ENCODE data around the gene DMAC2. TPM values are rescaled to one million over a fixed set of nuclear protein-coding genes. Genes with fewer than 3 reads are reported as not detected.

Gene DMAC2
- total and polyA plus RNA-seq, 2 of the 13 experiments (the other 11 are each of a cell fraction or from before 2014, with no cell fraction given) = 39.0 to 66.0 TPM

- no peak for TF ChIP-seq NPAS2 (CRISPR knock-in tag; IDR thresholded peaks at IDR 0.05; ENCODE audit: borderline replicate concordance)
- TF ChIP-seq NFKBIZ (CRISPR knock-in tag; IDR thresholded peaks at IDR 0.05) = no peak
- TF ChIP-seq, protein P1, sequence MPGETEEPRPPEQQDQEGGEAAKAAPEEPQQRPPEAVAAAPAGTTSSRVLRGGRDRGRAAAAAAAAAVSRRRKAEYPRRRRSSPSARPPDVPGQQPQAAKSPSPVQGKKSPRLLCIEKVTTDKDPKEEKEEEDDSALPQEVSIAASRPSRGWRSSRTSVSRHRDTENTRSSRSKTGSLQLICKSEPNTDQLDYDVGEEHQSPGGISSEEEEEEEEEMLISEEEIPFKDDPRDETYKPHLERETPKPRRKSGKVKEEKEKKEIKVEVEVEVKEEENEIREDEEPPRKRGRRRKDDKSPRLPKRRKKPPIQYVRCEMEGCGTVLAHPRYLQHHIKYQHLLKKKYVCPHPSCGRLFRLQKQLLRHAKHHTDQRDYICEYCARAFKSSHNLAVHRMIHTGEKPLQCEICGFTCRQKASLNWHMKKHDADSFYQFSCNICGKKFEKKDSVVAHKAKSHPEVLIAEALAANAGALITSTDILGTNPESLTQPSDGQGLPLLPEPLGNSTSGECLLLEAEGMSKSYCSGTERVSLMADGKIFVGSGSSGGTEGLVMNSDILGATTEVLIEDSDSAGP (CRISPR knock-in tag; IDR thresholded peaks at IDR 0.05; ENCODE audit: borderline replicate concordance) = 0 out of 2 replicates have a peak, but pooled peaks have one; percentile 25
- 0 out of 2 replicates have a peak, but pooled peaks have one; percentile 14 for TF ChIP-seq SAP130 (CRISPR knock-in tag; IDR thresholded peaks at IDR 0.05; ENCODE audit: low read depth)
- TF ChIP-seq KDM2A (CRISPR knock-in tag; IDR thresholded peaks at IDR 0.05; ENCODE audit: borderline replicate concordance, low read depth) = peak; percentile 57; the same call in 1 of the 2 replicates
- peak; percentile 38; the same call in 1 of the 2 replicates for TF ChIP-seq ZNF687 (CRISPR knock-in tag; IDR thresholded peaks at IDR 0.05)
- TF ChIP-seq SMAD1 (CRISPR knock-in tag; IDR thresholded peaks at IDR 0.05; ENCODE audit: borderline replicate concordance, low read depth) = no peak
- TF ChIP-seq, protein P2, sequence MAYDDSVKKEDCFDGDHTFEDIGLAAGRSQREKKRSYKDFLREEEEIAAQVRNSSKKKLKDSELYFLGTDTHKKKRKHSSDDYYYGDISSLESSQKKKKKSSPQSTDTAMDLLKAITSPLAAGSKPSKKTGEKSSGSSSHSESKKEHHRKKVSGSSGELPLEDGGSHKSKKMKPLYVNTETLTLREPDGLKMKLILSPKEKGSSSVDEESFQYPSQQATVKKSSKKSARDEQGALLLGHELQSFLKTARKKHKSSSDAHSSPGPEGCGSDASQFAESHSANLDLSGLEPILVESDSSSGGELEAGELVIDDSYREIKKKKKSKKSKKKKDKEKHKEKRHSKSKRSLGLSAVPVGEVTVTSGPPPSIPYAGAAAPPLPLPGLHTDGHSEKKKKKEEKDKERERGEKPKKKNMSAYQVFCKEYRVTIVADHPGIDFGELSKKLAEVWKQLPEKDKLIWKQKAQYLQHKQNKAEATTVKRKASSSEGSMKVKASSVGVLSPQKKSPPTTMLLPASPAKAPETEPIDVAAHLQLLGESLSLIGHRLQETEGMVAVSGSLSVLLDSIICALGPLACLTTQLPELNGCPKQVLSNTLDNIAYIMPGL (CRISPR knock-in tag; IDR thresholded peaks at IDR 0.05; ENCODE audit: borderline replicate concordance in 1 of 2, low read depth in 1 of 2) = peak in 1 of 2 experiments; percentile 73; a peak in 1 of 4 replicates
- TF ChIP-seq ZSCAN9 (CRISPR knock-in tag; IDR thresholded peaks at IDR 0.05; ENCODE audit: borderline replicate concordance) = 0 out of 2 replicates have a peak, but pooled peaks have one; percentile 23
- TF ChIP-seq STAG1 (CRISPR knock-in tag; IDR thresholded peaks at IDR 0.05) = peak; percentile 88
- TF ChIP-seq, protein P3, sequence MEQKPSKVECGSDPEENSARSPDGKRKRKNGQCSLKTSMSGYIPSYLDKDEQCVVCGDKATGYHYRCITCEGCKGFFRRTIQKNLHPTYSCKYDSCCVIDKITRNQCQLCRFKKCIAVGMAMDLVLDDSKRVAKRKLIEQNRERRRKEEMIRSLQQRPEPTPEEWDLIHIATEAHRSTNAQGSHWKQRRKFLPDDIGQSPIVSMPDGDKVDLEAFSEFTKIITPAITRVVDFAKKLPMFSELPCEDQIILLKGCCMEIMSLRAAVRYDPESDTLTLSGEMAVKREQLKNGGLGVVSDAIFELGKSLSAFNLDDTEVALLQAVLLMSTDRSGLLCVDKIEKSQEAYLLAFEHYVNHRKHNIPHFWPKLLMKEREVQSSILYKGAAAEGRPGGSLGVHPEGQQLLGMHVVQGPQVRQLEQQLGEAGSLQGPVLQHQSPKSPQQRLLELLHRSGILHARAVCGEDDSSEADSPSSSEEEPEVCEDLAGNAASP (CRISPR knock-in tag; IDR thresholded peaks at IDR 0.05; ENCODE audit: borderline replicate concordance) = peak; percentile 51; the same call in 1 of the 2 replicates
- TF ChIP-seq ZBTB21 (CRISPR knock-in tag; IDR thresholded peaks at IDR 0.05) = no peak
- TF ChIP-seq, protein P4, sequence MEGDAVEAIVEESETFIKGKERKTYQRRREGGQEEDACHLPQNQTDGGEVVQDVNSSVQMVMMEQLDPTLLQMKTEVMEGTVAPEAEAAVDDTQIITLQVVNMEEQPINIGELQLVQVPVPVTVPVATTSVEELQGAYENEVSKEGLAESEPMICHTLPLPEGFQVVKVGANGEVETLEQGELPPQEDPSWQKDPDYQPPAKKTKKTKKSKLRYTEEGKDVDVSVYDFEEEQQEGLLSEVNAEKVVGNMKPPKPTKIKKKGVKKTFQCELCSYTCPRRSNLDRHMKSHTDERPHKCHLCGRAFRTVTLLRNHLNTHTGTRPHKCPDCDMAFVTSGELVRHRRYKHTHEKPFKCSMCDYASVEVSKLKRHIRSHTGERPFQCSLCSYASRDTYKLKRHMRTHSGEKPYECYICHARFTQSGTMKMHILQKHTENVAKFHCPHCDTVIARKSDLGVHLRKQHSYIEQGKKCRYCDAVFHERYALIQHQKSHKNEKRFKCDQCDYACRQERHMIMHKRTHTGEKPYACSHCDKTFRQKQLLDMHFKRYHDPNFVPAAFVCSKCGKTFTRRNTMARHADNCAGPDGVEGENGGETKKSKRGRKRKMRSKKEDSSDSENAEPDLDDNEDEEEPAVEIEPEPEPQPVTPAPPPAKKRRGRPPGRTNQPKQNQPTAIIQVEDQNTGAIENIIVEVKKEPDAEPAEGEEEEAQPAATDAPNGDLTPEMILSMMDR (CRISPR knock-in tag; IDR thresholded peaks at IDR 0.05) = peak; percentile 96
- TF ChIP-seq DRAP1 (CRISPR knock-in tag; IDR thresholded peaks at IDR 0.05) = 0 out of 2 replicates have a peak, but pooled peaks have one; percentile 27
Measured at GRCh38 chr19:41449079-41449864, 9.6 kb upstream of the DMAC2 start (continued).

All from HepG2 (cell line).